ENCODE measurements around the gene KHK. TPM values are rescaled to one million over a fixed set of nuclear protein-coding genes. Genes with fewer than 3 reads are reported as not detected.

The KHK gene
- total and polyA plus RNA-seq, 9 donors, result 1.3 to 10.7 (median 5.2) TPM

DNA sequence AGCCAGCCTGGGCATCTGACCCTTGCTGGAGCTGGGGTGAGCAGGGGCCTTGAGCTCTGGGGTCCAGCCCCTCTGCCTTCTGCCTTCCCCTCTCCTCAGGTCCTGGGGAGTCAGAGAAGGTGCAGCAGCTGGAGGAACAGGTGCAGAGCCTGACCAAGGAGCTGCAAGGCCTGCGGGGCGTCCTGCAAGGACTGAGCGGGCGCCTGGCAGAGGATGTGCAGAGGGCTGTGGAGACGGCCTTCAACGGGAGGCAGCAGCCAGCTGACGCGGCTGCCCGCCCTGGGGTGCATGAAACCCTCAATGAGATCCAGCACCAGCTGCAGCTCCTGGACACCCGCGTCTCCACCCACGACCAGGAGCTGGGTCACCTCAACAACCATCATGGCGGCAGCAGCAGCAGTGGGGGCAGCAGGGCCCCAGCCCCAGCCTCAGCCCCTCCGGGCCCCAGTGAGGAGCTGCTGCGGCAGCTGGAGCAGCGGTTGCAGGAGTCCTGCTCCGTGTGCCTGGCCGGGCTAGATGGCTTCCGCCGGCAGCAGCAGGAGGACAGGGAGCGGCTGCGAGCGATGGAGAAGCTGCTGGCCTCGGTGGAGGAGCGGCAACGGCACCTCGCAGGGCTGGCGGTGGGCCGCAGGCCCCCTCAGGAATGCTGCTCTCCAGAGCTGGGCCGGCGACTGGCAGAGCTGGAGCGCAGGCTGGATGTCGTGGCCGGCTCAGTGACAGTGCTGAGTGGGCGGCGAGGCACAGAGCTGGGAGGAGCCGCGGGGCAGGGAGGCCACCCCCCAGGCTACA is 4.4 kb upstream of the KHK start:
- Histone ChIP-seq H3K9me3 (no peaks in the 10 kb centered on the region), H3K27ac (no peak overlapping the region), H3K36me3 (no peaks in the 10 kb centered on the region), H3K4me1 (ENCODE audit: insufficient read depth) (peaks cover 16% of the 10 kb centered on the region), H3K4me3 (no peak overlapping the region), H3K27me3 (no peaks in the 10 kb centered on the region)
- WGBS, 3 donors, result 56 to 74% (median 64%) methylated on average over 37 to 38 of the region's 38 CpGs
- TF ChIP-seq, protein P1, sequence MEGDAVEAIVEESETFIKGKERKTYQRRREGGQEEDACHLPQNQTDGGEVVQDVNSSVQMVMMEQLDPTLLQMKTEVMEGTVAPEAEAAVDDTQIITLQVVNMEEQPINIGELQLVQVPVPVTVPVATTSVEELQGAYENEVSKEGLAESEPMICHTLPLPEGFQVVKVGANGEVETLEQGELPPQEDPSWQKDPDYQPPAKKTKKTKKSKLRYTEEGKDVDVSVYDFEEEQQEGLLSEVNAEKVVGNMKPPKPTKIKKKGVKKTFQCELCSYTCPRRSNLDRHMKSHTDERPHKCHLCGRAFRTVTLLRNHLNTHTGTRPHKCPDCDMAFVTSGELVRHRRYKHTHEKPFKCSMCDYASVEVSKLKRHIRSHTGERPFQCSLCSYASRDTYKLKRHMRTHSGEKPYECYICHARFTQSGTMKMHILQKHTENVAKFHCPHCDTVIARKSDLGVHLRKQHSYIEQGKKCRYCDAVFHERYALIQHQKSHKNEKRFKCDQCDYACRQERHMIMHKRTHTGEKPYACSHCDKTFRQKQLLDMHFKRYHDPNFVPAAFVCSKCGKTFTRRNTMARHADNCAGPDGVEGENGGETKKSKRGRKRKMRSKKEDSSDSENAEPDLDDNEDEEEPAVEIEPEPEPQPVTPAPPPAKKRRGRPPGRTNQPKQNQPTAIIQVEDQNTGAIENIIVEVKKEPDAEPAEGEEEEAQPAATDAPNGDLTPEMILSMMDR (IDR thresholded peaks at IDR 0.05), result no peak
- TF ChIP-seq POLR2A (IDR thresholded peaks at IDR 0.05) (no peak), EP300 (IDR thresholded peaks at IDR 0.05) (no peak)
- DNase-seq, result peak in 1 of 5 donors; percentile 50
- intact Hi-C loops (cut with DNase I), result loop anchor here (10.0 kb wide), 2 partner anchors 47 to 107 kb away; partner anchors contain the start of genes MAPRE3 (in 2 of the 4) and TMEM214 (in 2 of the 4)

DNA sequence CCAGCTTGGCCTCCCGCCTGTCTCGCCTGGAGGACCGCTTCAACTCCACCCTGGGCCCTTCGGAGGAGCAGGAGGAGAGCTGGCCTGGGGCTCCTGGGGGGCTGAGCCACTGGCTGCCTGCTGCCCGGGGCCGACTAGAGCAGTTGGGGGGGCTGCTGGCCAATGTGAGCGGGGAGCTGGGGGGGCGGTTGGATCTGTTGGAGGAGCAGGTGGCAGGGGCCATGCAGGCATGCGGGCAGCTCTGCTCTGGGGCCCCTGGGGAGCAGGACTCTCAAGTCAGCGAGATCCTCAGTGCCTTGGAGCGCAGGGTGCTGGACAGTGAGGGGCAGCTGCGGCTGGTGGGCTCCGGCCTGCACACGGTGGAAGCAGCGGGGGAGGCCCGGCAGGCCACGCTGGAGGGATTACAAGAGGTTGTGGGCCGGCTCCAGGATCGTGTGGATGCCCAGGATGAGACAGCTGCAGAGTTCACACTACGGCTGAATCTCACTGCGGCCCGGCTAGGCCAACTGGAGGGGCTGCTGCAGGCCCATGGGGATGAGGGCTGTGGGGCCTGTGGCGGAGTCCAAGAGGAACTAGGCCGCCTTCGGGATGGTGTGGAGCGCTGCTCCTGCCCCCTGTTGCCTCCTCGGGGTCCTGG is 3.7 kb upstream of the KHK start:
- no peaks in the 10 kb centered on the region for H3K27me3 ChIP-seq
- no peaks in the 10 kb centered on the region for H3K9me3 ChIP-seq
- peak in 2 of 5 donors; percentile 25 to 48 for DNase-seq
- intact Hi-C loops (cut with DNase I), result loop anchor here (10.0 kb wide), 2 partner anchors 48 to 108 kb away; partner anchors contain the start of genes MAPRE3 (in 2 of the 4) and TMEM214 (in 2 of the 4)
- H3K4me1 ChIP-seq (ENCODE audit: insufficient read depth), result peaks cover 16% of the 10 kb centered on the region
- no peaks in the 10 kb centered on the region for H3K36me3 ChIP-seq
- no peak overlapping the region for H3K4me3 ChIP-seq
- WGBS, 3 donors, result 63 to 68% (median 65%) methylated on average over 27 of the region's 27 CpGs
- TF ChIP-seq POLR2A (IDR thresholded peaks at IDR 0.05), result no peak
- TF ChIP-seq, protein P1 (IDR thresholded peaks at IDR 0.05), result no peak
- no peak for TF ChIP-seq EP300 (IDR thresholded peaks at IDR 0.05)
- H3K27ac ChIP-seq, result no peak overlapping the region

- Histone ChIP-seq H3K4me1 (ENCODE audit: insufficient read depth) (peaks cover 16% of the 10 kb centered on the region), H3K36me3 (no peaks in the 10 kb centered on the region), H3K27me3 (no peaks in the 10 kb centered on the region), H3K4me3 (no peak overlapping the region), H3K9me3 (no peaks in the 10 kb centered on the region), H3K27ac (no peak overlapping the region)
- TF ChIP-seq, protein P1 (IDR thresholded peaks at IDR 0.05), result no peak
- TF ChIP-seq EP300 (IDR thresholded peaks at IDR 0.05) (no peak), POLR2A (IDR thresholded peaks at IDR 0.05) (no peak)
- peak in 1 of 5 donors; percentile 21 for DNase-seq
- 73 to 79% (median 76%) methylated on average over 20 of the region's 20 CpGs for WGBS, 3 donors
- intact Hi-C loops (cut with DNase I), result loop anchor here (10.0 kb wide), 2 partner anchors 49 to 109 kb away; partner anchors contain the start of genes MAPRE3 (in 2 of the 4) and TMEM214 (in 2 of the 4)
Observed at GRCh38 chr2:27083410-27084296, 2.9 kb upstream of the KHK start.
